ENCODE results near the gene CARD11.

DNA sequence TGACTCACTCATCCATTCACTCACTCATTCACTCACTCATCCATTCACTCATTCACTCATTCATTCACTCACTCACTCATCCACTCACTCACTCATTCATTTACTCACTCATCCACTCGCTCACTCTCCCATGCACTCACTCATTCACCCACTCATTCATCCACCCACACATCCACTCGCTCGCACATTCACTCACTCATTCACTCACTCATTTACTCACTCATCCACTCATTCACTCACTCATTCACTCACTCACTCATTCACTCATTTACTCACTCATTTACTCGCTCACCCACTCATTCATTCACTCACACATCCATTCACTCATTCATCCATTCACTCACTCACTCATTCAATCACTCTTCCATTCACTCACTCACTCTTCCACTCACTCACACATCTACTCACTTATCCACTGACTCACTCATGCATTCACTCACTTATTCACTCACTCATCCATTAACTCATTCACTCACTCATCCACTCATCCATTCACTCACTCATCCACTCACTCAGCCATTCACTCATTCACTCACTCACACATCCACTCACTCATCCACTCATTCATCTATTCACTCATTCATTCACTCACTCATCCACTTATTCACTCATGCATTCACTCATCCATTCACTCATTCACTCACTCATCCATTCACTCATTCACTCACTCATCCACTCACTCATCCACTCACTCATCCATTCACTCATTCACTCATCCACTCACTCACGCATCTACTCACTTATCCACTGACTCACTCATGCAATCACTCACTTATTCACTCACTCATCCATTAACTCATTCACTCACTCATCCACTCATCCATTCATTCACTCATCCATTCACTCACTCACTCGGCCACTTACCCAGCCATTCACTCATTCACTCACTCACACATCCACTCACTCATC is 74.0 kb downstream of the CARD11 start:
- no peak for TF ChIP-seq TAF1 (IDR thresholded peaks at IDR 0.05; ENCODE audit: borderline replicate concordance, insufficient read depth, low read length)
- TF ChIP-seq FOXP2 (optimal IDR thresholded peaks at IDR 0.05; ENCODE audit: borderline replicate concordance, extremely low read depth, extremely low read length, insufficient read depth), result no peak

Data from PFSK-1 (cell line).